Aorta (tissue), 5 donors: ENCODE measurements around the gene STX5. TPM values are rescaled to one million over a fixed set of nuclear protein-coding genes. Genes with fewer than 3 reads are reported as not detected.

Source experiments
- ATAC-seq: fragments of 200-7000 bp; cut with Tn5 transposase; one replicate; pipeline ENCODE4 v1.9.1; 2022; ENCODE audit warnings: moderate library complexity; ENCODE audit not compliant: low FRiP score
- DNase-seq, 2 donors: peaks; one replicate each; pipeline ENCODE4 v3.0.0-alpha.2; 2020
- H3K27ac ChIP-seq, 2 donors: one replicate each; pipeline ENCODE4 v1.5.1; 2013; ENCODE audit warnings: low read length in 2 of 2, mild to moderate bottlenecking in 2 of 2, moderate library complexity in 2 of 2, control low read depth in 1 of 2, inconsistent platforms in 1 of 2, low read depth in 1 of 2
- H3K27me3 ChIP-seq, 2 donors: one replicate each; pipeline ENCODE4 v1.6.1; 2013; ENCODE audit warnings: control low read depth in 1 of 2, low read length in 1 of 2, mild to moderate bottlenecking in 1 of 2, moderate library complexity in 1 of 2; ENCODE audit not compliant: insufficient read depth in 2 of 2, control insufficient read depth in 1 of 2
- H3K36me3 ChIP-seq, 2 donors: one replicate each; pipeline ENCODE4 v1.6.1; 2013; ENCODE audit warnings: control low read depth in 1 of 2, low read length in 1 of 2, mild to moderate bottlenecking in 1 of 2; ENCODE audit not compliant: insufficient read depth in 2 of 2, control insufficient read depth in 1 of 2
- H3K4me1 ChIP-seq, 2 donors: one replicate each; pipeline ENCODE4 v1.6.1; 2013; ENCODE audit warnings: low read length in 2 of 2, control low read depth in 1 of 2, mild to moderate bottlenecking in 1 of 2, moderate library complexity in 1 of 2; ENCODE audit not compliant: insufficient read depth in 2 of 2, control insufficient read depth in 1 of 2
- H3K4me3 ChIP-seq, 2 donors: one replicate each; pipeline ENCODE4 v1.5.1; 2013; ENCODE audit warnings: low read length in 2 of 2, control low read depth in 1 of 2, mild to moderate bottlenecking in 1 of 2
- H3K9me3 ChIP-seq: one replicate; pipeline ENCODE4 v1.6.1; 2013; ENCODE audit warnings: mild to moderate bottlenecking, low read length; ENCODE audit not compliant: control insufficient read depth
- WGBS, 2 donors: extraction: QIAGEN DNeasy Blood & Tissue Kit; methylation state at CpG; one replicate each; pipeline ENCODE4 v1.1.7; 2013; 5-methylcytosine and 5-hydroxymethylcytosine counted together
- intact Hi-C, 2 donors: fragments of 100-400 bp; cut with DNase I; formaldehyde crosslinking; loops; one replicate each; pipeline versions ENCODE4 v1.14.2 to v1.15.0; 2022
- microRNA-seq, 2 donors: library from miRNA; unstranded; fragments of <30 nt; microRNA quantifications; one replicate each; pipeline ENCODE4 v1.2.0, GENCODE V29; 2020
- polyA plus RNA-seq, 2 donors: library from polyadenylated mRNA; stranded (reverse); fragments of 200-250 nt; gene quantifications; one replicate each; pipeline ENCODE4 v1.2.3, GENCODE V29; 2013
- total RNA-seq, 2 donors: library from RNA; stranded (reverse); fragmentation: NEBNext Ultra II Directional; extraction: Animal tissue kit (Norgen Biotek cat#: 25700); gene quantifications; one replicate each; pipeline ENCODE4 v1.2.1, GENCODE V29; 2021
- donor health status: healthy with polysubstance abuse.
- donor health status: Bipolar disorder and iron deficiency.
- donor health status: DM: no; HTN: no; CAD: no.
- donor health status: DM: no; HTN: no; CAD: no.
- donor health status: DM: yes; HTN: yes; CAD: no.

STX5 gene
- total and polyA plus RNA-seq, 4 donors, result 19.2 to 46.4 (median 43.3) TPM

DNA sequence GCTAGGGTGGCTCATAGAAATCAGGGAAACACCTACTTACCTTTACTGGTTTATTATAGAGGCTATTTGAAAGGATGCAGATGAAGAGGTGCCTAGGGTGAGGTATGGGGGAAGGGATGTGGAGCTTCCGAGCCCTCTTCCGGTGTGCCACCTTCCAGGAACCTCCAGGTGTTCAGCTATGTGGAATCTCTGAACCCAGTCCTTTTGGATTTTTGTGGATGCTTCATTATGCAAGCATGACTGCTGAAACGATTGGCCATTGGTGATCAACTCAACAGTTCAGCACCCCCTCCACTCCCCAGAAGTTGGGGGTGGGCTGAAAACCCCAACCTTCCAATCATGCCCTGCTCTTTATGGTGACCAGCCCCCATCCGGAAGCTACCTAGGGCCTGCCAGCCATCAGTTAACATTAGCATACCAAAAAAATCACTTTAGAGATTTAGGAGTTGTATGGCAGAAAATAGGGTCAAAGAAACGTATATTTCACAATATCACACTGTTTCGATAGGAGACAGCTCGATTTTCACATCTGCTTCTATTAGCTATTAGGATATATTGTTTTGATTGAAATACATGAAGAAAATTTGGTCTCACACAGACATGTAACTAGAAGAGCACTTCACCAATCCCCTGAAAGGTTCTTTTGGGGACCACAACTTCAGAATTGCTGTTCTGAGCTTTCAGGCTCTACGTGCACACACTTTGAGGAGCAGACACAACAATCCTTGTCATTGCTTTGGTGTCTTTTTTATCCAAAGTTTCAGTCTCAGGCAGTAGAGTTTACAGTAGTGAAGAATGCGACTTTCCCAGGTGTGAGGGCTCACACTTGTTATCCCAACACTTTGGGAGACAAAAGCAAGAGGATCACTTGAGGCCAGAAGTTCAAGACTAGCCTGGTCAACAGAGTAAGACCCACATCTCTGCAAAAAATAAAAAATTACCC lies 73.7 kb downstream of the STX5 start:
- H3K27me3 ChIP-seq, result no peaks in the 10 kb centered on the region
- H3K36me3 ChIP-seq, result no peaks in the 10 kb centered on the region
- no peak overlapping the region for H3K4me3 ChIP-seq
- H3K27ac ChIP-seq, result no peak overlapping the region
- ATAC-seq (no peak), DNase-seq (peak in 1 of 2 donors; percentile 21)
- H3K9me3 ChIP-seq, result no peaks in the 10 kb centered on the region
- intact Hi-C loops, result no loop called here
- no peaks in the 10 kb centered on the region for H3K4me1 ChIP-seq
- 41 to 55% methylated on average over 9 of the region's 9 CpGs for WGBS, 2 donors

Small RNAs within 50 kb of the gene (microRNA-seq; reads per million reads assigned to microRNA genes)
- gene MIR6514 (0 to 4.2 reads per million in 2 donors), gene MIR6748 (0 to 0.60 reads per million in 2 donors)

Other genes with a start within 250 kb of the STX5 start
- 10 to 100 TPM; 14.8 to 14.9 TPM for gene TUT1, start 240.5 kb downstream of the STX5 start, total RNA-seq
- 10 to 100 TPM in 1 of 2 donors, 1 to 10 TPM in 1; 1.6 to 10.8 TPM for gene TUT1, start 240.5 kb downstream of the STX5 start, polyA plus RNA-seq
- gene MTA2, start 230.2 kb downstream of the STX5 start, total RNA-seq, result 10 to 100 TPM; 80.1 to 87.9 TPM
- 10 to 100 TPM; 13.5 to 40.3 TPM for gene MTA2, start 230.2 kb downstream of the STX5 start, polyA plus RNA-seq
- gene EML3, start 219.3 kb downstream of the STX5 start, total RNA-seq, result 100 to 1,000 TPM in 1 of 2 donors, 10 to 100 TPM in 1; 93.7 to 134 TPM
- gene EML3, start 219.3 kb downstream of the STX5 start, polyA plus RNA-seq, result 100 to 1,000 TPM in 1 of 2 donors, 10 to 100 TPM in 1; 15.7 to 182 TPM
- gene ROM1, start 218.8 kb downstream of the STX5 start, total RNA-seq, result 10 to 100 TPM in 1 of 2 donors, 1 to 10 TPM in 1; 9.0 to 15.6 TPM
- gene ROM1, start 218.8 kb downstream of the STX5 start, polyA plus RNA-seq, result 10 to 100 TPM; 33.2 to 33.9 TPM
- 10 to 100 TPM; 26.7 to 39.7 TPM for gene B3GAT3, start 210.1 kb downstream of the STX5 start, total RNA-seq
- gene B3GAT3, start 210.1 kb downstream of the STX5 start, polyA plus RNA-seq, result 10 to 100 TPM; 12.6 to 45.2 TPM
- 100 to 1,000 TPM; 196 to 206 TPM for gene GANAB, start 185.4 kb downstream of the STX5 start, total RNA-seq
- 100 to 1,000 TPM in 1 of 2 donors, 10 to 100 TPM in 1; 41.2 to 117 TPM for gene GANAB, start 185.4 kb downstream of the STX5 start, polyA plus RNA-seq
- gene INTS5, start 178.7 kb downstream of the STX5 start, total RNA-seq, result 10 to 100 TPM; 12.5 to 13.3 TPM
- gene INTS5, start 178.7 kb downstream of the STX5 start, polyA plus RNA-seq, result 1 to 10 TPM; 3.8 to 6.2 TPM
- gene C11orf98, start 166.8 kb downstream of the STX5 start, total RNA-seq, result 10 to 100 TPM; 23.1 to 27.7 TPM
- gene C11orf98, start 166.8 kb downstream of the STX5 start, polyA plus RNA-seq, result 100 to 1,000 TPM in 1 of 2 donors, 10 to 100 TPM in 1; 79.3 to 121 TPM
- 10 to 100 TPM; 11.1 to 11.7 TPM for gene CSKMT, start 166.7 kb downstream of the STX5 start, total RNA-seq
- 10 to 100 TPM in 1 of 2 donors, 1 to 10 TPM in 1; 8.8 to 16.3 TPM for gene CSKMT, start 166.7 kb downstream of the STX5 start, polyA plus RNA-seq
- 1 to 10 TPM; 3.0 to 4.8 TPM for gene UQCC3, start 160.4 kb downstream of the STX5 start, total RNA-seq
- gene UQCC3, start 160.4 kb downstream of the STX5 start, polyA plus RNA-seq, result 10 to 100 TPM in 1 of 2 donors, 1 to 10 TPM in 1; 5.8 to 12.7 TPM
- gene LBHD1, start 159.8 kb downstream of the STX5 start, total RNA-seq, result 1 to 10 TPM; 3.6 to 8.6 TPM
- 1 to 10 TPM; 2.3 to 7.6 TPM for gene LBHD1, start 159.8 kb downstream of the STX5 start, polyA plus RNA-seq
- gene UBXN1, start 153.0 kb downstream of the STX5 start, total RNA-seq, result 10 to 100 TPM; 84.1 to 85.4 TPM
- gene UBXN1, start 153.0 kb downstream of the STX5 start, polyA plus RNA-seq, result 100 to 1,000 TPM; 186 to 224 TPM
- gene LRRN4CL, start 142.5 kb downstream of the STX5 start, total RNA-seq, result 10 to 100 TPM in 1 of 2 donors, 1 to 10 TPM in 1; 8.5 to 24.5 TPM
- under 1 TPM in 1 of 2 donors, not detected in 1; 0.10 TPM for gene LRRN4CL, start 142.5 kb downstream of the STX5 start, polyA plus RNA-seq
- 10 to 100 TPM; 22.3 to 31.5 TPM for gene BSCL2, start 124.6 kb downstream of the STX5 start, total RNA-seq
- gene BSCL2, start 124.6 kb downstream of the STX5 start, polyA plus RNA-seq, result 10 to 100 TPM; 38.7 to 61.8 TPM
- not detected for gene GNG3, start 124.4 kb downstream of the STX5 start, total RNA-seq
- under 1 TPM in 1 of 2 donors, not detected in 1; 0.33 TPM for gene GNG3, start 124.4 kb downstream of the STX5 start, polyA plus RNA-seq
- 10 to 100 TPM; 46.9 to 47.2 TPM for gene HNRNPUL2, start 104.6 kb downstream of the STX5 start, total RNA-seq
- gene HNRNPUL2, start 104.6 kb downstream of the STX5 start, polyA plus RNA-seq, result 10 to 100 TPM; 31.5 to 43.6 TPM
- 10 to 100 TPM; 21.1 to 32.4 TPM for gene TTC9C, start 103.6 kb downstream of the STX5 start, total RNA-seq
- 10 to 100 TPM; 17.3 to 40.7 TPM for gene TTC9C, start 103.6 kb downstream of the STX5 start, polyA plus RNA-seq
- 1 to 10 TPM; 9.7 to 9.8 TPM for gene ZBTB3, start 77.9 kb downstream of the STX5 start, total RNA-seq
- 1 to 10 TPM; 2.9 to 3.9 TPM for gene ZBTB3, start 77.9 kb downstream of the STX5 start, polyA plus RNA-seq
- 10 to 100 TPM; 40.0 to 50.3 TPM for gene POLR2G, start 70.5 kb downstream of the STX5 start, total RNA-seq
- 100 to 1,000 TPM in 1 of 2 donors, 10 to 100 TPM in 1; 80.4 to 109 TPM for gene POLR2G, start 70.5 kb downstream of the STX5 start, polyA plus RNA-seq
- gene TAF6L, start 60.7 kb downstream of the STX5 start, total RNA-seq, result 10 to 100 TPM; 13.2 to 21.3 TPM
- 10 to 100 TPM; 14.5 to 43.5 TPM for gene TAF6L, start 60.7 kb downstream of the STX5 start, polyA plus RNA-seq
- 10 to 100 TPM; 26.8 to 31.0 TPM for gene TMEM179B, start 44.6 kb downstream of the STX5 start, total RNA-seq
- 10 to 100 TPM; 29.2 to 55.9 TPM for gene TMEM179B, start 44.6 kb downstream of the STX5 start, polyA plus RNA-seq
- gene TMEM223, start 40.0 kb downstream of the STX5 start, total RNA-seq, result 10 to 100 TPM in 1 of 2 donors, 1 to 10 TPM in 1; 6.0 to 12.6 TPM
- 10 to 100 TPM; 10.4 to 10.6 TPM for gene TMEM223, start 40.0 kb downstream of the STX5 start, polyA plus RNA-seq
- 10 to 100 TPM; 82.4 to 99.9 TPM for gene NXF1, start 26.6 kb downstream of the STX5 start, total RNA-seq
- gene NXF1, start 26.6 kb downstream of the STX5 start, polyA plus RNA-seq, result 100 to 1,000 TPM in 1 of 2 donors, 10 to 100 TPM in 1; 26.8 to 455 TPM
- not detected for gene TEX54, start 790 bp upstream of the STX5 start, total RNA-seq
- 1 to 10 TPM in 1 of 2 donors, not detected in 1; 5.5 TPM for gene TEX54, start 790 bp upstream of the STX5 start, polyA plus RNA-seq
- gene WDR74, start 7.5 kb upstream of the STX5 start, total RNA-seq, result 10 to 100 TPM; 35.4 to 42.9 TPM
- gene WDR74, start 7.5 kb upstream of the STX5 start, polyA plus RNA-seq, result 10 to 100 TPM; 13.5 to 53.9 TPM
- 100 to 1,000 TPM in 1 of 2 donors, 10 to 100 TPM in 1; 98.6 to 107 TPM for gene SLC3A2, start 48.8 kb upstream of the STX5 start, total RNA-seq
- 10 to 100 TPM; 31.8 to 74.8 TPM for gene SLC3A2, start 48.8 kb upstream of the STX5 start, polyA plus RNA-seq
- gene CHRM1, start 89.3 kb upstream of the STX5 start, total RNA-seq, result not detected
- gene CHRM1, start 89.3 kb upstream of the STX5 start, polyA plus RNA-seq, result not detected
- gene SLC22A6, start 152.9 kb upstream of the STX5 start, total RNA-seq, result not detected
- under 1 TPM in 1 of 2 donors, not detected in 1; 0.25 TPM for gene SLC22A6, start 152.9 kb upstream of the STX5 start, polyA plus RNA-seq
- not detected for gene SLC22A8, start 183.8 kb upstream of the STX5 start, total RNA-seq
- not detected for gene SLC22A8, start 183.8 kb upstream of the STX5 start, polyA plus RNA-seq